Measurements from ENCODE around the gene PDCD10. TPM values are rescaled to one million over a fixed set of nuclear protein-coding genes. Genes with fewer than 3 reads are reported as not detected.

The PDCD10 gene
- total RNA-seq, 4 donors from 2014 or later: 53.6 to 95.4 (median 68.5) TPM

GRCh38 chr3:167675848-167676247 is 58.8 kb downstream of the PDCD10 start:
- no peak for TF ChIP-seq CTCF (IDR thresholded peaks at IDR 0.05)
- TF ChIP-seq EP300 (IDR thresholded peaks at IDR 0.05): no peak
- no peak overlapping the region for H3K27ac ChIP-seq
- no peak for ATAC-seq
- H3K9me3 ChIP-seq: peaks cover 0 to 28% (median 0%) of the 10 kb centered on the region in 3 donors
- peaks cover 5 to 74% of the 10 kb centered on the region in 2 donors for H3K36me3 ChIP-seq
- no peaks in the 10 kb centered on the region for H3K4me1 ChIP-seq
- H3K27me3 ChIP-seq: no peaks in the 10 kb centered on the region
- 67 to 100% methylated on average over 1 of the region's 1 CpG for WGBS, 2 donors (ENCODE audit: low coverage in 1 of 2)
- no peak overlapping the region for H3K4me3 ChIP-seq

GRCh38 chr3:167673221-167673620 is 61.5 kb downstream of the PDCD10 start:
- Histone ChIP-seq H3K27ac (no peak overlapping the region), H3K9me3 (peaks cover 0 to 28% (median 0%) of the 10 kb centered on the region in 3 donors), H3K36me3 (peaks cover 5 to 61% of the 10 kb centered on the region in 2 donors), H3K4me1 (no peaks in the 10 kb centered on the region), H3K4me3 (no peak overlapping the region), H3K27me3 (no peaks in the 10 kb centered on the region)
- no peak for ATAC-seq
- 100% methylated on average over 1 of the region's 1 CpG; no CpG with 5 or more reads in 1 of the 2 donors for WGBS, 2 donors (ENCODE audit: low coverage in 1 of 2)
- no peak for TF ChIP-seq CTCF (IDR thresholded peaks at IDR 0.05)
- TF ChIP-seq EP300 (IDR thresholded peaks at IDR 0.05): no peak
- no peak for TF ChIP-seq POLR2A (IDR thresholded peaks at IDR 0.05)
- TF ChIP-seq POLR2AphosphoS5 (IDR thresholded peaks at IDR 0.05): no peak

- H3K27ac ChIP-seq: no peak overlapping the region
- no peak overlapping the region for H3K4me3 ChIP-seq
- H3K36me3 ChIP-seq: peaks cover 5 to 56% of the 10 kb centered on the region in 2 donors
- no peaks in the 10 kb centered on the region for H3K27me3 ChIP-seq
- H3K4me1 ChIP-seq: no peaks in the 10 kb centered on the region
- 76 to 87% methylated on average over 3 of the region's 4 CpGs for WGBS, 2 donors (ENCODE audit: low coverage in 1 of 2)
- no peak for ATAC-seq
- peaks cover 0 to 28% (median 0%) of the 10 kb centered on the region in 3 donors for H3K9me3 ChIP-seq
- TF ChIP-seq POLR2AphosphoS5 (IDR thresholded peaks at IDR 0.05) (no peak), EP300 (IDR thresholded peaks at IDR 0.05) (no peak), POLR2A (IDR thresholded peaks at IDR 0.05) (no peak), CTCF (IDR thresholded peaks at IDR 0.05) (no peak)
These were observed 62.7 kb downstream of the PDCD10 start for GRCh38 chr3:167671878-167672427.

- Histone ChIP-seq H3K9me3 (peaks cover 0 to 8% (median 0%) of the 10 kb centered on the region in 3 donors), H3K27me3 (no peaks in the 10 kb centered on the region), H3K4me1 (no peaks in the 10 kb centered on the region), H3K4me3 (no peak overlapping the region), H3K36me3 (peaks cover 0 to 33% of the 10 kb centered on the region in 2 donors), H3K27ac (no peak overlapping the region)
- 60% methylated on average over 1 of the region's 1 CpG; no CpG with 5 or more reads in 1 of the 2 donors for WGBS, 2 donors (ENCODE audit: low coverage in 1 of 2)
- TF ChIP-seq POLR2AphosphoS5 (IDR thresholded peaks at IDR 0.05) (no peak), POLR2A (IDR thresholded peaks at IDR 0.05) (no peak), CTCF (IDR thresholded peaks at IDR 0.05) (no peak), EP300 (IDR thresholded peaks at IDR 0.05) (no peak)
- no peak for ATAC-seq
These were observed 65.0 kb downstream of the PDCD10 start for GRCh38 chr3:167669699-167670098.

GRCh38 chr3:167668651-167669050 is 66.0 kb downstream of the PDCD10 start:
- no peak for ATAC-seq
- 88% methylated on average over 1 of the region's 1 CpG; no CpG with 5 or more reads in 1 of the 2 donors for WGBS, 2 donors (ENCODE audit: low coverage in 1 of 2)

More at GRCh38 chr3:167668651-167669050, 66.0 kb downstream of the PDCD10 start:
- Histone ChIP-seq H3K4me1 (no peaks in the 10 kb centered on the region), H3K9me3 (peaks cover 0 to 8% (median 0%) of the 10 kb centered on the region in 3 donors), H3K27ac (no peak overlapping the region), H3K4me3 (no peak overlapping the region), H3K27me3 (no peaks in the 10 kb centered on the region), H3K36me3 (peaks cover 0 to 23% of the 10 kb centered on the region in 2 donors)
- TF ChIP-seq POLR2AphosphoS5 (IDR thresholded peaks at IDR 0.05) (no peak), EP300 (IDR thresholded peaks at IDR 0.05) (no peak), POLR2A (IDR thresholded peaks at IDR 0.05) (no peak), CTCF (IDR thresholded peaks at IDR 0.05) (no peak)
